KOPT-K1 (cell line): ENCODE data around the gene SLC1A7.

Source experiments
- H3K27ac ChIP-seq: fragments of 200-600 bp; sonication (generic); 2 replicates; pipeline ENCODE4 v1.5.1; 2016; ENCODE audit warnings: antibody characterized with exemption, mild to moderate bottlenecking, low read depth, low read length; ENCODE audit not compliant: poor library complexity, severe bottlenecking
- H3K36me3 ChIP-seq: fragments of 200-600 bp; sonication (generic); 2 replicates; pipeline ENCODE4 v1.5.1; 2017; ENCODE audit warnings: antibody characterized with exemption, mild to moderate bottlenecking, low read length, moderate library complexity; ENCODE audit not compliant: insufficient read depth
- H3K9me3 ChIP-seq: fragments of 200-600 bp; sonication (generic); 2 replicates; pipeline ENCODE4 v1.5.1; 2017; ENCODE audit warnings: antibody characterized with exemption, low read length, mild to moderate bottlenecking; ENCODE audit not compliant: insufficient read depth, poor library complexity, severe bottlenecking

The SLC1A7 gene

GRCh38 chr1:53086491-53087070 lies 55.9 kb downstream of the SLC1A7 start:
- Histone ChIP-seq H3K36me3 (no peaks in the 10 kb centered on the region), H3K27ac (no peak overlapping the region)

GRCh38 chr1:53085405-53085804 lies 57.0 kb downstream of the SLC1A7 start:
- Histone ChIP-seq H3K27ac (no peak overlapping the region), H3K9me3 (no peaks in the 10 kb centered on the region), H3K36me3 (no peaks in the 10 kb centered on the region)

More at GRCh38 chr1:53086491-53087070, 55.9 kb downstream of the SLC1A7 start:
- no peaks in the 10 kb centered on the region for H3K9me3 ChIP-seq

DNA sequence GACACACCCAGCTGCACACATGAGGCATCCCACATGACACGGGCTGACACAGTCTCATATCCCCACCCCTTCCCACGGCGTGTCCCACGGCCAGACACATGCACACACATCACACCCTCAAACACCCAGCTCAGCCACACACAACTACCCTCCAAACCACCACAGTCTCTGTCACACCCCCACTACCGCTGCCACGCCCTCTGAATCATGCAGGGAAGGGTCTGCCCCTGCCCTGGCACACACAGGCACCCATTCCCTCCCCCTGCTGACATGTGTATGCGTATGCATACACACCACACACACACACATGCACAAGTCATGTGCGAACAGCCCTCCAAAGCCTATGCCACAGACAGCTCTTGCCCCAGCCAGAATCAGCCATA lies 57.9 kb downstream of the SLC1A7 start:
- H3K36me3 ChIP-seq = no peaks in the 10 kb centered on the region
- no peaks in the 10 kb centered on the region for H3K9me3 ChIP-seq
- no peak overlapping the region for H3K27ac ChIP-seq

DNA sequence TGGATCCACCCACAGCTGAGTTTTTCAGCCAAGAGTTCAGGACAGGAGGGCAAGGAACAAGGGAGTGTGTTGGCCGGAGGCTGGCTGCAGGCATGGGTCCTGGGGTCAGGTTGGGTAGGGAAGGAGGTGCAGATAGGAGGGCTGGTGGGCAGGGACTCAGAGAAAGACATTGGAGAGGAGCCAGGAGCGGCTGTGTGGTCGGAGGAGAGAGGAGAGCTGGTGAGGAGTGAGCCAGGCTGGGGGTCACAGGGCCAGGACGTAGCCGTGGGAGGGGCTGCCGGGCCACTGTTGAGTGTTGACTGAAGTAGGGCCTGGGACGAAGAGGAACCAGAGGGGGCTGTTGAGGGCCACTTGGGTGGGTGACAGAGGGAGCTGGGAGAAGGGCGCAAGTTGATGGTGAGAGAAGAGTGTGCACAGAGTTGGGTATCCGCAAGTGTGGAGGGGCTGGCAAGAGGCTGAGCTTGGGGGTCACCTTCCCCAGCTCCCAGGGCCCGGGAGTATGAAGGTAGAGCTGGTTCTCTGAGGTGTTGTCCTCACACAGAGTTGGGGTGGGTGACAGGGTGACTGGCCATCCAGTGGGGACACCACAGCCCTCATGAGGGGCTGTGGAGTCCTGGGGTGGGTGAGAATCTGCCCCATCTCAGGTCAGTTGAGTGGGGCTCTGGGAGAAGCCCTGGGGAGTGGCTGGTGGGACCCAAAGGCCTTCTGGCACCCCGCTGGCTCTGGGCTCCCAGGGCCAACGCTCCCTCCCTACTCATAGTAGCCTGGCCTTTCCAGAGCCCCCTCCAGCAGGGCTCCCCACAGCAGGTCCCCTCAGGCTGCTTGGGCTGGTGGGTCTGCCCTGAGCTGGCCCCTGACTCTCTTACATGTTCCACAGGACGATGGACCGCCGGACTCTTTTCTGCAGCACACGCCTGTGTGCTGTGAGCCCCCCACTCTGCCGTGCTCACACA lies 58.5 kb downstream of the SLC1A7 start:
- Histone ChIP-seq H3K9me3 (no peaks in the 10 kb centered on the region), H3K36me3 (no peaks in the 10 kb centered on the region), H3K27ac (no peak overlapping the region)

GRCh38 chr1:53082826-53083455 lies 59.5 kb downstream of the SLC1A7 start:
- no peaks in the 10 kb centered on the region for H3K9me3 ChIP-seq
- no peak overlapping the region for H3K27ac ChIP-seq
- no peaks in the 10 kb centered on the region for H3K36me3 ChIP-seq

GRCh38 chr1:53081384-53082066 lies 60.9 kb downstream of the SLC1A7 start:
- H3K36me3 ChIP-seq = no peaks in the 10 kb centered on the region

GRCh38 chr1:53080769-53081168 lies 61.7 kb downstream of the SLC1A7 start:
- Histone ChIP-seq H3K27ac (no peak overlapping the region), H3K36me3 (no peaks in the 10 kb centered on the region), H3K9me3 (no peaks in the 10 kb centered on the region)

More at GRCh38 chr1:53081384-53082066, 60.9 kb downstream of the SLC1A7 start:
- H3K9me3 ChIP-seq = no peaks in the 10 kb centered on the region
- no peak overlapping the region for H3K27ac ChIP-seq

DNA sequence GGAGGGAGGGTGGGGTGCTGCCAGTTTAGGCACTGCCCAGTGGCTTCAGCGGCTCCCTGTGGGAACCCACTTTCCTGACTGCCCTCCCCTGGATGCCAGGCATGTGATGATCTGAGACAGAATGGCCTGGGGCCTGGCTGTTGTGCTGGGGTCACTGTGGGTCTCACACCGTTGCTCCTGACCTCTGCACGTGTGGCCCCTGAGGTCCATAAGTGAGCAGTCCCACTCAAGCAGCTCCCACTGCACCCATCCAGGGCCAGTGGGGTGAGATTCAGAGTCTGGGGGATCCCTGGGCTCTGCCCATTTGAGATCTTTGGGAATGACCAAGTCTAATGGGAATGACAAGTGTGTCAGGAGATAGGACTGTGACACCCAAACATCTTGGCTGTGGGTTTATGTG lies 62.4 kb downstream of the SLC1A7 start:
- no peak overlapping the region for H3K27ac ChIP-seq
- no peaks in the 10 kb centered on the region for H3K36me3 ChIP-seq
- no peaks in the 10 kb centered on the region for H3K9me3 ChIP-seq

- Histone ChIP-seq H3K36me3 (no peaks in the 10 kb centered on the region), H3K27ac (no peak overlapping the region), H3K9me3 (no peaks in the 10 kb centered on the region)
Observed at GRCh38 chr1:53079251-53079650, 63.2 kb downstream of the SLC1A7 start.

DNA sequence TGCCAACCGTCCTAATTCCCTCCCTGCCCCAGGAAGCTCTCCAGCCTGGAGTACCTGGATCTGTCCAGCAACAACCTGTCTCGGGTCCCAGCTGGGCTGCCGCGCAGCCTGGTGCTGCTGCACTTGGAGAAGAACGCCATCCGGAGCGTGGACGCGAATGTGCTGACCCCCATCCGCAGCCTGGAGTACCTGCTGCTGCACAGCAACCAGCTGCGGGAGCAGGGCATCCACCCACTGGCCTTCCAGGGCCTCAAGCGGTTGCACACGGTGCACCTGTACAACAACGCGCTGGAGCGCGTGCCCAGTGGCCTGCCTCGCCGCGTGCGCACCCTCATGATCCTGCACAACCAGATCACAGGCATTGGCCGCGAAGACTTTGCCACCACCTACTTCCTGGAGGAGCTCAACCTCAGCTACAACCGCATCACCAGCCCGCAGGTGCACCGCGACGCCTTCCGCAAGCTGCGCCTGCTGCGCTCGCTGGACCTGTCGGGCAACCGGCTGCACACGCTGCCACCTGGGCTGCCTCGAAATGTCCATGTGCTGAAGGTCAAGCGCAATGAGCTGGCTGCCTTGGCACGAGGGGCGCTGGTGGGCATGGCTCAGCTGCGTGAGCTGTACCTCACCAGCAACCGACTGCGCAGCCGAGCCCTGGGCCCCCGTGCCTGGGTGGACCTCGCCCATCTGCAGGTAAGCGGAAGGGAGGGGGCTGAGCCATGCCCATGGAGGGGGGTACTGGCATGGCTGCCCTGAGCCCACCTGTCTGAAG lies 63.9 kb downstream of the SLC1A7 start:
- Histone ChIP-seq H3K27ac (no peak overlapping the region), H3K9me3 (no peaks in the 10 kb centered on the region), H3K36me3 (no peaks in the 10 kb centered on the region)

DNA sequence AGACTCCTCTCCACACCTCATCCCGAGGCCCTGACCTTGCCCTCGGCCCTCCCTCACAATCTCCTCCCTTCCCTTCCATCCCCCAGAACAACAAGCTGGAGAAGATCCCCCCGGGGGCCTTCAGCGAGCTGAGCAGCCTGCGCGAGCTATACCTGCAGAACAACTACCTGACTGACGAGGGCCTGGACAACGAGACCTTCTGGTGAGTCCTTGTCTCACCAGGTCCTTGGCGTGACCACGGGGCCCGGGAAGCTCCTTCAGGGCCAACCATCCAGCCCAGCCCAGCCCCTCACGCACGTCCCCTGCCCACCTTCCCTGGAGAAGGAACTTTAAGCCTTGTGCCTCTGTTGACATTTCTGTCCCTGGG lies 64.9 kb downstream of the SLC1A7 start:
- H3K36me3 ChIP-seq = no peaks in the 10 kb centered on the region
- H3K9me3 ChIP-seq = no peaks in the 10 kb centered on the region
- no peak overlapping the region for H3K27ac ChIP-seq

DNA sequence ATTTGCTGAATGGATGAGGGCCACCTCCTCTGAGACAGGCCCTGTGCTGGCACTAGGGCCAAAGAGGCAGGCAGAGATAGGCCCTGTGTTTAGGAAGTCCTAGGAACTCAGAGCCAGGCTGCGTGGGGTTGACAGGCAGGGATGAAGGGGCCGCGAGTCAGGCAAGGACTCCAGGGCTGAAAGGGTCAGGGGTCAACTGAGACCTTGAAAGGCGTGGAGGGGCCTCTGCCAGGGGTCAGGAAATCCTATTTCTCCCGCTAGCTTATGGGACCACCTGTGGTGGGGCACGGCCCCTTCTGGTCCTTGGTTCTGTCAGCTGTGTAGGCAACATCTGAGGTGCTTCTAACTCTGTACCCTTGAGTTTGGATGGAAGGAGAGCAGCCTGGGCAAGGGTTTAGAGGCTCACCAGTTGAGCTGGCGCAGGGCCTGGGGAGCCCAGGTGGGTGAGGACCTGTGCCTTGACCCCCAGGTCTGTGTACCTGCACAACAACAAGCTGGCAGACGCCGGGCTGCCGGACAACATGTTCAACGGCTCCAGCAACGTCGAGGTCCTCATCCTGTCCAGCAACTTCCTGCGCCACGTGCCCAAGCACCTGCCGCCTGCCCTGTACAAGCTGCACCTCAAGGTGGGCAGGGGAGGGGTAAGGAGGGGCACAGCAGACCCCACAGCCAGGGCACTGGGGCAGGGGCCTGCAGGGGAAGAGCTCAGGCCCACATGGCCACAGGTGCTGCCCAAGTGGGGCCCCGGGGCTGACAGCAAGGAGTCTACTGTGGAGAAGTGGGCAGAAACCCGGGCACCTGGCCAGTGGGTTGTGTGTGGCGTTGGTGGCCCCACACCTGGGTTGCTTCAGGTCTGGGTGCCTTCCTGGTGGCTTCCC lies 65.5 kb downstream of the SLC1A7 start:
- H3K9me3 ChIP-seq = no peaks in the 10 kb centered on the region
- H3K27ac ChIP-seq = no peak overlapping the region
- H3K36me3 ChIP-seq = no peaks in the 10 kb centered on the region

- H3K36me3 ChIP-seq = no peaks in the 10 kb centered on the region
- H3K9me3 ChIP-seq = no peaks in the 10 kb centered on the region
- no peak overlapping the region for H3K27ac ChIP-seq
Observed at GRCh38 chr1:53076165-53076564, 66.3 kb downstream of the SLC1A7 start.

DNA sequence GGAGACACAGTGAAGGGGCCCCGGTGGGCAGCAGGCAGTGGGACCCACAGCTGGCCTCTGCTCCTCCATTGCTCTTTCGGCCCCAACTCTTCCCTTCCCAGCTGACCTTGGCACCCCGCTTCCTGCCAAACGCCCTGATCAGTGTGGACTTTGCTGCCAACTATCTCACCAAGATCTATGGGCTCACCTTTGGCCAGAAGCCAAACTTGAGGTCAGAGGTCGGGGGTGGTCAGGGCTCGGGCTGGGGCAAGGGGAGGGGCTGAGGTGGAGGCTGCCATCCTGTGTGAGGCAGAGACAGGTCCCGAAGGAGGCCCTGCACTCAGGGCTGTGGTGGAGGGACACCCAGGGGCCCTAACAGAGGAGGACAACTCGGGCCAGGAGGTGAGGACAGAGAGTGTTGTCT lies 66.7 kb downstream of the SLC1A7 start:
- Histone ChIP-seq H3K27ac (no peak overlapping the region), H3K9me3 (no peaks in the 10 kb centered on the region), H3K36me3 (no peaks in the 10 kb centered on the region)
